HCT116 (cell line): ENCODE measurements around the gene TLR9. TPM values are rescaled to one million over a fixed set of nuclear protein-coding genes. Genes with fewer than 3 reads are reported as not detected.

Experiments
- ATAC-seq: fragments of 200-7000 bp; cut with Tn5 transposase; 2 replicates; pipeline ENCODE4 v1.9.1; 2020; ENCODE audit warnings: mild to moderate bottlenecking, moderate library complexity
- BruUV-seq: library from RNA; stranded (reverse); fragments of 400-500 nt; replicated peaks from 2 replicates; lab custom pipeline; 2021; lab: Mats Ljungman, UMichigan
- CTCF ChIA-PET: fragments of 300-600 bp; sonication (Branson Sonifier 250); formaldehyde crosslinking; loops from one replicate; lab custom pipeline; 2021; ENCODE audit warnings: antibody characterized with exemption; lab: Charles Lee
- POLR2A ChIA-PET: fragments of 300-600, 350-600 bp; sonication (Branson Sonifier 250); formaldehyde crosslinking; loops from one replicate; lab custom pipeline; 2021; ENCODE audit warnings: antibody characterized with exemption; lab: Charles Lee
- RAD21 ChIA-PET, 2 experiments: fragments of 300-600 bp; sonication (Branson Sonifier 250); formaldehyde crosslinking; loops; one replicate each; lab custom pipeline; 2023; ENCODE audit warnings: low total read pairs in 2 of 2; ENCODE audit not compliant: uncharacterized antibody in 2 of 2, unreplicated experiment in 2 of 2, low non-redundant PET in 1 of 2; lab: Charles Lee
- DNase-seq: peaks from one replicate; pipeline ENCODE4 v3.0.0-alpha.2; 2010; ENCODE audit warnings: low read depth, low spot score
- H2AFZ ChIP-seq: fragments of 200-600 bp; shearing (Covaris generic), sonication (generic); 2 replicates; pipeline ENCODE4 v1.6.1; 2017; ENCODE audit warnings: low read depth, mixed run types, mixed read lengths, antibody characterized with exemption, low read length; ENCODE audit not compliant: poor library complexity, severe bottlenecking
- H3K27ac ChIP-seq: 2 replicates; pipeline ENCODE4 v1.5.1; 2012; ENCODE audit warnings: low read depth, low read length
- H3K27me3 ChIP-seq: fragments of 200-600 bp; sonication (generic); 2 replicates; pipeline ENCODE4 v1.6.1; 2016; ENCODE audit warnings: mixed run types, low read length, mixed read lengths; ENCODE audit not compliant: insufficient read depth
- H3K36me3 ChIP-seq, 2 experiments: fragments of 200-500 bp in 1 of 2; fragments of 200-600 bp in 1 of 2; sonication (Bioruptor generic) in 1 of 2; sonication (generic) in 1 of 2; 2 replicates each; pipeline versions ENCODE4 v1.5.1 to v1.6.1; 2014 to 2016; ENCODE audit warnings: low read length in 2 of 2, inconsistent platforms in 1 of 2, mixed read lengths in 1 of 2, mixed run types in 1 of 2; ENCODE audit not compliant: insufficient read depth in 2 of 2, control insufficient read depth in 1 of 2
- H3K4me1 ChIP-seq, 2 experiments: fragments of 200-600 bp in 1 of 2; sonication (generic) in 1 of 2; 2 replicates each; pipeline versions ENCODE4 v1.5.1 to v1.6.1; 2012 to 2017; ENCODE audit warnings: low read length in 2 of 2, inconsistent platforms in 1 of 2, mild to moderate bottlenecking in 1 of 2, mixed read lengths in 1 of 2, mixed run types in 1 of 2, moderate library complexity in 1 of 2; ENCODE audit not compliant: insufficient read depth in 2 of 2, control insufficient read depth in 1 of 2
- H3K4me2 ChIP-seq: fragments of 200-600 bp; sonication (generic); 2 replicates; pipeline ENCODE4 v1.6.1; 2017; ENCODE audit warnings: mixed run types, low read length, mixed read lengths
- H3K4me3 ChIP-seq, 2 experiments: fragments of 200-600 bp in 1 of 2; sonication (generic) in 1 of 2; replicated peaks in 1 of 2; 2 replicates each; pipeline ENCODE4 v1.5.1; 2011 to 2016; ENCODE audit warnings: low read length in 2 of 2, control low read depth in 1 of 2, low read depth in 1 of 2, mild to moderate bottlenecking in 1 of 2, mixed read lengths in 1 of 2, mixed run types in 1 of 2
- H3K79me2 ChIP-seq: fragments of 200-600 bp; sonication (generic); 2 replicates; pipeline ENCODE4 v1.6.1; 2017; ENCODE audit warnings: mild to moderate bottlenecking, mixed run types, low read length, moderate library complexity, mixed read lengths; ENCODE audit not compliant: insufficient read depth
- H3K9ac ChIP-seq: fragments of 200-600 bp; sonication (generic); 2 replicates; pipeline ENCODE4 v1.6.1; 2016; ENCODE audit warnings: low read length, mixed read lengths
- H3K9me2 ChIP-seq: fragments of 200-600 bp; sonication (generic), shearing (Covaris generic); 2 replicates; pipeline ENCODE4 v1.6.1; 2017; ENCODE audit warnings: mixed run types, mild to moderate bottlenecking, moderate library complexity; ENCODE audit not compliant: insufficient read depth
- H3K9me3 ChIP-seq, 2 experiments: fragments of 200-500 bp in 1 of 2; fragments of 200-600 bp in 1 of 2; sonication (Bioruptor generic) in 1 of 2; sonication (generic) in 1 of 2; 2 replicates each; pipeline ENCODE4 v1.6.1; 2014 to 2017; ENCODE audit warnings: low read length in 2 of 2, mixed read lengths in 2 of 2, inconsistent platforms in 1 of 2, low read depth in 1 of 2, mild to moderate bottlenecking in 1 of 2, mixed run types in 1 of 2, moderate library complexity in 1 of 2; ENCODE audit not compliant: control insufficient read depth in 1 of 2, insufficient read depth in 1 of 2
- H4K20me1 ChIP-seq: fragments of 200-600 bp; sonication (generic), shearing (Covaris generic); 2 replicates; pipeline ENCODE4 v1.6.1; 2017; ENCODE audit warnings: mixed run types, mild to moderate bottlenecking, moderate library complexity; ENCODE audit not compliant: insufficient read depth
- CBX3 ChIP-seq: IDR thresholded peaks from 2 replicates; pipeline ENCODE4 v1.6.1; 2012; ENCODE audit warnings: low read depth
- ELF1 ChIP-seq: IDR thresholded peaks from 2 replicates; pipeline ENCODE4 v1.6.1; 2012; ENCODE audit warnings: low read depth, borderline replicate concordance
- EZH2phosphoT487 ChIP-seq: fragments of 200-600 bp; IDR thresholded peaks from 2 replicates; pipeline ENCODE4 v1.6.1; 2018; ENCODE audit warnings: antibody characterized with exemption, borderline replicate concordance
- POLR2AphosphoS5 ChIP-seq: IDR thresholded peaks from 2 replicates; pipeline ENCODE4 v1.6.1; 2011; ENCODE audit warnings: mild to moderate bottlenecking, low read depth, low read length, moderate library complexity
- SIN3A ChIP-seq: IDR thresholded peaks from 2 replicates; pipeline ENCODE4 v1.6.1; 2012; ENCODE audit warnings: low read depth
- SP1 ChIP-seq: IDR thresholded peaks from 2 replicates; pipeline ENCODE4 v1.6.1; 2012; ENCODE audit warnings: low read depth
- TCF7L2 ChIP-seq: IDR thresholded peaks from 2 replicates; pipeline ENCODE4 v1.7.0; 2011; ENCODE audit warnings: borderline replicate concordance, inconsistent platforms; ENCODE audit not compliant: insufficient read depth, insufficient read length; ENCODE audit errors: extremely low read depth
- YY1 ChIP-seq: IDR thresholded peaks from 2 replicates; pipeline ENCODE4 v1.6.1; 2011; ENCODE audit warnings: low read length, low read depth, moderate library complexity, mild to moderate bottlenecking; ENCODE audit not compliant: insufficient replicate concordance; ENCODE audit errors: extremely low read depth
- ZFX ChIP-seq: fragments of 450-650 bp; IDR thresholded peaks from 2 replicates; pipeline ENCODE4 v1.6.1; 2017
- intact Hi-C: fragments of 100-400 bp; cut with micrococcal nuclease; formaldehyde crosslinking; loops from 2 replicates; pipeline ENCODE4 v1.10.0; 2022
- total RNA-seq: library from RNA; stranded (reverse); gene quantifications from one replicate; pipeline ENCODE4 v1.2.1, GENCODE V29; 2021; ENCODE audit not compliant: unreplicated experiment
- TF ChIP-seq, protein P1 (sequence below), 3 experiments: fragments of 200-600 bp in 1 of 3; sonication (generic) in 1 of 3; IDR thresholded peaks in 2 of 3; conservative IDR thresholded peaks in 1 of 3; 2 replicates each; pipeline ENCODE4 v1.5.1; 2012 to 2017; ENCODE audit warnings: low read depth in 2 of 3, low read length in 2 of 3, antibody characterized with exemption in 1 of 3, borderline replicate concordance in 1 of 3, control low read depth in 1 of 3, mild to moderate bottlenecking in 1 of 3, mixed read lengths in 1 of 3, mixed run types in 1 of 3, moderate library complexity in 1 of 3; ENCODE audit not compliant: insufficient read depth in 1 of 3
- TF ChIP-seq, protein P2 (sequence below): IDR thresholded peaks from 2 replicates; pipeline ENCODE4 v1.6.1; 2011; ENCODE audit warnings: mild to moderate bottlenecking, low read length, moderate library complexity; ENCODE audit not compliant: insufficient replicate concordance; ENCODE audit errors: extremely low read depth

The TLR9 gene
- total RNA-seq, 1 experiment from 2014 or later = 0.15 TPM

DNA sequence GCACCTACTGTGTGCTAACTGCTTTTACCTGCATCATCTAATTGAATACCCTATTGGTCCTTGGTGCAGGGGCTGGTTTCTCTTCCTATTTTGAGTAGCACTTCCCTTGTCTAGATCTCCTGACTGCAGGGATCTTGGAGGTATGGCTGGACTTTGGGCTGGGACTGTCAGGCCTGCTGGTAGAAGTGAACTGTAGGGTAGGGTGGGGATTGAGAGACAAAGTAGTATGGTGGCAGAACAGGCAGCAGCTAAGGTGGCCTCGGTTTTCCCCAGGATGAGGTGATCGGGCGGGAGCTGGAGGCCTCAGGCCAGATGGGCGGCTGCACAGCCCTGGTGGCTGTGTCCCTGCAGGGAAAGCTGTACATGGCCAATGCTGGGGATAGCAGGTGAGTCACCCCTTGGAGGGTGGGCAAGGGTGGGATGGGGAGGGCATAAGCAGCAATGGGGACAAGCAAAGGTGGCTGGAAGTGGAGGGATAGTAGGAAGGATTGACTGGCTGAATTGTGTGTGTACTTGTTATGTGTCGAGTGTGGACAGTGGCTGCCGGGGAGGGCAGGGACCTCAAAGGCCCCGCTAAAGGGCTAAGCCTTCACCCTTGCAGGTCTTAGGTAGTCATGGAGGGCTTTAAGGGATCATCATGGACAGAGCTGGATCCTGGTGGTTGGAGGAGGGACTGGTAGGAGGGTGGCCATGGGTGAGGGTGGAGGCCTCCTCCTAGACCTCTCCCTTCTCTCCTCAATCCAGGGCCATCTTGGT is 22.1 kb upstream of the TLR9 start:
- DNase-seq (no peak), ATAC-seq (no peak)
- peaks cover 20 to 33% of the 10 kb centered on the region in 2 experiments; a peak in 3 of 4 replicates for H3K4me1 ChIP-seq
- no peak overlapping the region for H3K9ac ChIP-seq
- peaks cover 0 to 4% of the 10 kb centered on the region in 2 experiments; a peak in 1 of 4 replicates for H3K9me3 ChIP-seq
- no peak overlapping the region for H3K27ac ChIP-seq
- no peak overlapping the region for H3K4me3 ChIP-seq
- ChIA-PET CTCF (interaction anchor here (1.2 kb wide), 1 partner anchor 13 kb away, joined by 3 read pairs; no protein-coding TSS in a partner anchor), POLR2A (no interaction called here), RAD21 (no interaction called here)
- no peaks in the 10 kb centered on the region for H3K27me3 ChIP-seq
- intact Hi-C loops = no loop called here
- TF ChIP-seq SIN3A (no peak), POLR2AphosphoS5 (no peak), SP1 (no peak)
- no peaks in the 10 kb centered on the region for H3K9me2 ChIP-seq
- no TSS peak for BruUV-seq
- H4K20me1 ChIP-seq = no peaks in the 10 kb centered on the region
- peaks cover 2 to 17% of the 10 kb centered on the region in 2 experiments; a peak in 3 of 4 replicates for H3K36me3 ChIP-seq
- no peak overlapping the region for H3K4me2 ChIP-seq
- no peak overlapping the region for H2AFZ ChIP-seq
- H3K79me2 ChIP-seq = no peaks in the 10 kb centered on the region

DNA sequence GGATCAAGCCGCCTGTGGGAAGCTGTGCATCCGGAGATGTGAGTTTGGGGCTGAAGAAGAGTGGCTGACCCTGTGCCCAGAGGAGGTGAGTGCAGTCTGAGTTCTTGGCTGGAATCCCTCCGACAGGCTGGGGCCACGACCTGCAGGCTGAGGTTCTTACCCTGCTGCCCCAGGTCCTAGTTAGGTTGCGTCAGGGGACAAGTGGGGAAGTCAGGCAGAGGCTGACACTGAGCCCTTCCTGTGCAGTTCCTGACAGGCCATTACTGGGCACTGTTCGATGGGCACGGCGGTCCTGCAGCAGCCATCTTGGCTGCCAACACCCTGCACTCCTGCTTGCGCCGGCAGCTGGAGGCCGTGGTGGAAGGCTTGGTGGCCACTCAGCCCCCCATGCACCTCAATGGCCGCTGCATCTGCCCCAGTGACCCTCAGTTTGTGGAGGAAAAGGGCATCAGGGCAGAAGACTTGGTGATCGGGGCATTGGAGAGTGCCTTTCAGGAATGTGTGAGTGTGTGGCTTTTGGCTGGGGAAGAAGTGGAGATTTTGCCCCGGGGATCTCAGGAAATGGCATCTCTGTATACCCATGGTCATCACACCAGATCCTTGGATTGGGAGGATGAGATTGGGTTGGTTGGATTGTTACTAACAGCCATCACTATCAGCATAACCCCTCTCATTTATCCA is 21.4 kb upstream of the TLR9 start:
- H3K36me3 ChIP-seq = peaks cover 2 to 15% of the 10 kb centered on the region in 2 experiments; a peak in 3 of 4 replicates
- no peaks in the 10 kb centered on the region for H3K9me2 ChIP-seq
- DNase-seq (no peak), ATAC-seq (no peak)
- no peak overlapping the region for H3K27ac ChIP-seq
- BruUV-seq = no TSS peak
- intact Hi-C loops = no loop called here
- H3K4me3 ChIP-seq = no peak overlapping the region
- H3K9ac ChIP-seq = no peak overlapping the region
- peak overlapping the region; percentile 96 for H3K4me2 ChIP-seq
- CTCF ChIA-PET = no interaction called here
- H2AFZ ChIP-seq = no peak overlapping the region
- no peaks in the 10 kb centered on the region for H4K20me1 ChIP-seq
- RAD21 ChIA-PET = no interaction called here
- H3K79me2 ChIP-seq = no peaks in the 10 kb centered on the region
- POLR2A ChIA-PET = no interaction called here
- peaks cover 20 to 33% of the 10 kb centered on the region in 2 experiments; a peak in 3 of 4 replicates for H3K4me1 ChIP-seq
- peaks cover 0 to 4% of the 10 kb centered on the region in 2 experiments; a peak in 1 of 4 replicates for H3K9me3 ChIP-seq
- no peaks in the 10 kb centered on the region for H3K27me3 ChIP-seq
- TF ChIP-seq ELF1 = no peak
- TF ChIP-seq, protein P1, sequence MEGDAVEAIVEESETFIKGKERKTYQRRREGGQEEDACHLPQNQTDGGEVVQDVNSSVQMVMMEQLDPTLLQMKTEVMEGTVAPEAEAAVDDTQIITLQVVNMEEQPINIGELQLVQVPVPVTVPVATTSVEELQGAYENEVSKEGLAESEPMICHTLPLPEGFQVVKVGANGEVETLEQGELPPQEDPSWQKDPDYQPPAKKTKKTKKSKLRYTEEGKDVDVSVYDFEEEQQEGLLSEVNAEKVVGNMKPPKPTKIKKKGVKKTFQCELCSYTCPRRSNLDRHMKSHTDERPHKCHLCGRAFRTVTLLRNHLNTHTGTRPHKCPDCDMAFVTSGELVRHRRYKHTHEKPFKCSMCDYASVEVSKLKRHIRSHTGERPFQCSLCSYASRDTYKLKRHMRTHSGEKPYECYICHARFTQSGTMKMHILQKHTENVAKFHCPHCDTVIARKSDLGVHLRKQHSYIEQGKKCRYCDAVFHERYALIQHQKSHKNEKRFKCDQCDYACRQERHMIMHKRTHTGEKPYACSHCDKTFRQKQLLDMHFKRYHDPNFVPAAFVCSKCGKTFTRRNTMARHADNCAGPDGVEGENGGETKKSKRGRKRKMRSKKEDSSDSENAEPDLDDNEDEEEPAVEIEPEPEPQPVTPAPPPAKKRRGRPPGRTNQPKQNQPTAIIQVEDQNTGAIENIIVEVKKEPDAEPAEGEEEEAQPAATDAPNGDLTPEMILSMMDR (IDR thresholded peaks at IDR 0.05 in 2 of 3, conservative IDR thresholded peaks at IDR 0.05 in 1 of 3; ENCODE audit: borderline replicate concordance in 1 of 3, insufficient read depth in 1 of 3, low read depth in 2 of 3, low read length in 2 of 3) = no peak
- no peak for TF ChIP-seq TCF7L2
- no peak for TF ChIP-seq SP1
- TF ChIP-seq YY1 = no peak
- TF ChIP-seq EZH2phosphoT487 = no peak
- TF ChIP-seq, protein P2, sequence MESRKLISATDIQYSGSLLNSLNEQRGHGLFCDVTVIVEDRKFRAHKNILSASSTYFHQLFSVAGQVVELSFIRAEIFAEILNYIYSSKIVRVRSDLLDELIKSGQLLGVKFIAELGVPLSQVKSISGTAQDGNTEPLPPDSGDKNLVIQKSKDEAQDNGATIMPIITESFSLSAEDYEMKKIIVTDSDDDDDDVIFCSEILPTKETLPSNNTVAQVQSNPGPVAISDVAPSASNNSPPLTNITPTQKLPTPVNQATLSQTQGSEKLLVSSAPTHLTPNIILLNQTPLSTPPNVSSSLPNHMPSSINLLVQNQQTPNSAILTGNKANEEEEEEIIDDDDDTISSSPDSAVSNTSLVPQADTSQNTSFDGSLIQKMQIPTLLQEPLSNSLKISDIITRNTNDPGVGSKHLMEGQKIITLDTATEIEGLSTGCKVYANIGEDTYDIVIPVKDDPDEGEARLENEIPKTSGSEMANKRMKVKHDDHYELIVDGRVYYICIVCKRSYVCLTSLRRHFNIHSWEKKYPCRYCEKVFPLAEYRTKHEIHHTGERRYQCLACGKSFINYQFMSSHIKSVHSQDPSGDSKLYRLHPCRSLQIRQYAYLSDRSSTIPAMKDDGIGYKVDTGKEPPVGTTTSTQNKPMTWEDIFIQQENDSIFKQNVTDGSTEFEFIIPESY = no peak
- TF ChIP-seq POLR2AphosphoS5 = no peak
- no peak for TF ChIP-seq CBX3
- TF ChIP-seq ZFX = no peak
